Hematopoietic multipotent progenitor cell treated with erythropoietin and hydrocortisone succinate and interleukin-3 and kit ligand, for 6 days (in vitro differentiated cells): ENCODE measurements around the gene KEL.

ENCODE experiments used
- DNase-seq: peaks from one replicate; pipeline ENCODE4 v3.0.0-alpha.2; 2015

The KEL gene

DNA sequence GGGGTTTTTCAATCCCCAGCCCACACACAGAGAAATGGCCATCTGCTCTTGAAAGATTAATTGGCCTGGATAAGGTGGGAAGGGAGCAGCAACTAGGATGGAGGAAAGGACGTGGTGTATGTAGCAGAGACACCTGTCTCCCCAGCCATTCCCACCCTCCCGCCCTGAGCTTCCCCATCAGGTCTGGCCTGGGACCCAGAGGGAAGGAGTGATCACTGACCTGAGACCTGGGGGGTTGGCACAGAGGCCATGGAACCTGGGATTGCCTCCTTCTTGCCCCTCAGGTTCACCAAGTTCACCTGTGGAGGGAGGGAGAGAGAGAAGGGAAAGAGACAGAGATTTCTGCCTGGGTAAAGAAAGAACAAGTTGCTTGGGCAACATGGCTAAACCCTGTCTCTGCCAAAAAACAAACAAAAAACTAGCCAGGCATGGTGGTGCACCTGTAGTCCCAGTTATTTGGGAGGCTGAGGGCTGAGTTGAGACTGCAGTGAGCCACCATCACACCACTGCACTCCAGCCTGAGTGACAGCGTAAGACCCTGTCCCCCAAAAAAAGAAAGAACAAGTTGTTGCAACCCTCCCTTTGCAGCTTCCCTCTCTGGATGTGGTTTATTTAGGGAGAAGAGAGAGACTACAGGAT, 65.3 kb downstream of the KEL start:
- DNase-seq: no peak

DNA sequence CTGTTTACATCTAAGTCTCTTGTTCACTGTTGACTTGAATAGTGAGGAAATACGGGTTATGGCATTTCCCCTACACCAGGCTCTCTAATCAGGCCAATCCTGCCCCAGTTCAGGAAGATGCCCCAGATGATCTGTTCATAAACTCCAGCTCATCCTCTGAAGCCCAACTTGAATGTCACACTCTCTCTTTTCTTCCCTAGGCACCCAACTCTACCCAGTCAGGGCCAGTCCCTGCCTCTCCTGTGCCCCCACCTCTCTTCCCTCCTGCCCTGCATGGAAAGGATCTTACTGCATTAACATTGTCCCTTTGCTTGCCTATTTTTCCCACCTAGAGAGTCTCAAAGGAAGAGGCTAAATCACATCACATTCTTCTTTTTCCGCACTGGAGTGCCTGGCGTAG, 66.0 kb downstream of the KEL start:
- DNase-seq: no peak

GRCh38 chr7:142894985-142895593, 67.1 kb downstream of the KEL start:
- DNase-seq: no peak

GRCh38 chr7:142894112-142894984, 67.8 kb downstream of the KEL start:
- no peak for DNase-seq

GRCh38 chr7:142892951-142893350, 69.2 kb downstream of the KEL start:
- no peak for DNase-seq

DNA sequence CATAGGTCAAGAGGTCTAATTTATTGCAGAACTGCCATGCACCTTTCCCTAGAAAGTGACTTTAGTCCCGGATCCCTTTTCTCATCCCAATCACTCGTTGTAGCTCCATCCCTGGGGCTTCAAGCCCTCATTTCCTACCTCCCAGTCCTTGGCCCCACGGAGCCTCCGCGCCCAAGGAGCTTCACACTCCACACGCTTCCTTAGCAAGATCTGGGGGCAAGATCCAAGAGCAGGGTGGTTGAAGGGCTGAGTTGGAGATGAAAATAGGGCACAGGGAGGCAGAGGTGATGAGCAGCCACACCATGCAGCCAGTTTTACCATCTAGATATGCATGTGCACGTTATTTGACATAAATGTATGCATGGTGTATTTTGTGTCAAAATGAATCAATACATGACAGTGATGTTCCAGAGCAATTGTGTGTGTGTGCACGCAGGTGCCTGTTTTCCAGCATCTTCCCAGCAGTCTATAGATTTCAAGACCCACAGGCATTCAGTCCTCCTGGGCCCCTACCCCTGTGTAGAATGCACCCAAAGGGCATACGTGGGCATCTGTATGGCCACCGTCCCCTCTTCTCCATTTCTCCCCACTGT, 70.6 kb downstream of the KEL start:
- no peak for DNase-seq
